H1 (cell line): Measurements from ENCODE around the gene CTDSP1. TPM values are rescaled to one million over a fixed set of nuclear protein-coding genes. Genes with fewer than 3 reads are reported as not detected.

Experiments
- CTCF ChIA-PET: fragments of 300-600 bp; sonication (Branson Sonifier 250); formaldehyde crosslinking; loops from one replicate; lab custom pipeline; 2021; ENCODE audit not compliant: partially characterized antibody; lab: Charles Lee
- POLR2A ChIA-PET: fragments of 300-600 bp; sonication (Branson Sonifier 250); formaldehyde crosslinking; loops from one replicate; lab custom pipeline; 2021; ENCODE audit warnings: inconsistent platforms; ENCODE audit not compliant: partially characterized antibody; lab: Charles Lee
- DNase-seq, 2 experiments: peaks; one replicate each; pipeline versions ENCODE4 v3.0.0 to v3.0.0-alpha.2; 2010 to 2022; ENCODE audit warnings: low spot score in 2 of 2, low read depth in 1 of 2, mixed read lengths in 1 of 2
- FAIRE-seq: peaks from 2 replicates; lab custom pipeline; 2011; peaks lifted over from hg19 to GRCh38; lab: Jason Lieb, UNC
- H2AFZ ChIP-seq: 2 replicates; pipeline ENCODE4 v1.8.1; 2012; ENCODE audit warnings: low read length, inconsistent platforms
- H2AK5ac ChIP-seq: 2 replicates; pipeline ENCODE4 v1.6.1; 2013; ENCODE audit warnings: low read depth, low read length
- H2BK120ac ChIP-seq: replicated peaks from 2 replicates; pipeline ENCODE3; 2013; ENCODE audit warnings: low read depth, low read length, inconsistent platforms
- H2BK12ac ChIP-seq: 2 replicates; pipeline ENCODE4 v1.6.1; 2013; ENCODE audit warnings: low read depth, low read length
- H2BK15ac ChIP-seq: 2 replicates; pipeline ENCODE4 v1.6.1; 2013; ENCODE audit warnings: low read length
- H2BK20ac ChIP-seq: 2 replicates; pipeline ENCODE4 v1.6.1; 2013; ENCODE audit warnings: low read length
- H2BK5ac ChIP-seq: 2 replicates; pipeline ENCODE4 v1.6.1; 2013; ENCODE audit warnings: low read depth, low read length
- H3K14ac ChIP-seq: 2 replicates; pipeline ENCODE4 v1.6.1; 2013; ENCODE audit warnings: inconsistent platforms; ENCODE audit not compliant: insufficient read length
- H3K18ac ChIP-seq: 2 replicates; pipeline ENCODE4 v1.6.1; 2013; ENCODE audit warnings: low read length; ENCODE audit errors: extremely low read depth
- H3K23ac ChIP-seq: 2 replicates; pipeline ENCODE4 v1.6.1; 2013; ENCODE audit warnings: inconsistent platforms; ENCODE audit not compliant: insufficient read length
- H3K23me2 ChIP-seq: 2 replicates; pipeline ENCODE4 v1.6.1; 2013; ENCODE audit warnings: low read depth, low read length
- H3K27ac ChIP-seq: 2 replicates; pipeline ENCODE4 v1.6.1; 2011; ENCODE audit warnings: low read depth, low read length, inconsistent platforms
- H3K27me3 ChIP-seq, 4 experiments: replicated peaks in 1 of 4; 1 replicate in 1 of 4; 2 replicates in 3 of 4; pipeline versions ENCODE4 v1.6.1 to v1.8.1; 2011 to 2013; ENCODE audit warnings: low read length in 3 of 4, mild to moderate bottlenecking in 3 of 4, inconsistent platforms in 2 of 4, mixed read lengths in 2 of 4, moderate library complexity in 1 of 4; ENCODE audit not compliant: control insufficient read depth in 3 of 4, insufficient read depth in 3 of 4; ENCODE audit errors: extremely low read depth in 1 of 4
- H3K36me3 ChIP-seq, 4 experiments: 2 replicates each; pipeline versions ENCODE4 v1.6.1 to v1.8.1; 2011 to 2013; ENCODE audit warnings: mild to moderate bottlenecking in 4 of 4, low read length in 3 of 4, moderate library complexity in 2 of 4, control low read depth in 1 of 4, inconsistent platforms in 1 of 4; ENCODE audit not compliant: insufficient read depth in 4 of 4, control insufficient read depth in 2 of 4
- H3K4ac ChIP-seq: replicated peaks from 2 replicates; pipeline ENCODE3; 2013; ENCODE audit warnings: low read length, low read depth, mixed read lengths, inconsistent platforms; ENCODE audit not compliant: insufficient read length
- H3K4me1 ChIP-seq, 4 experiments: replicated peaks in 1 of 4; 1 replicate in 1 of 4; 2 replicates in 3 of 4; pipeline versions ENCODE4 v1.6.1 to v1.8.1; 2011 to 2013; ENCODE audit warnings: low read length in 3 of 4, inconsistent platforms in 2 of 4, mixed read lengths in 1 of 4; ENCODE audit not compliant: insufficient read depth in 4 of 4, control insufficient read depth in 3 of 4
- H3K4me2 ChIP-seq, 2 experiments: 2 replicates each; pipeline versions ENCODE4 v1.6.1 to v1.8.1; 2011 to 2013; ENCODE audit warnings: low read depth in 2 of 2, low read length in 2 of 2, control low read depth in 1 of 2, inconsistent platforms in 1 of 2, mild to moderate bottlenecking in 1 of 2; ENCODE audit not compliant: insufficient read depth in 1 of 2
- H3K4me3 ChIP-seq, 4 experiments: fragments of 200-600, 300-600 bp in 1 of 4; sonication (generic), shearing (Covaris generic), sonication (Bioruptor Twin) in 1 of 4; 2 replicates each; pipeline versions ENCODE4 v1.5.1 to v1.8.1; 2011 to 2016; ENCODE audit warnings: low read length in 4 of 4, low read depth in 3 of 4, control low read depth in 2 of 4, inconsistent platforms in 2 of 4, mild to moderate bottlenecking in 2 of 4, mixed read lengths in 1 of 4, moderate library complexity in 1 of 4; ENCODE audit not compliant: insufficient read depth in 2 of 4; ENCODE audit errors: extremely low read depth in 1 of 4
- H3K56ac ChIP-seq: replicated peaks from 2 replicates; pipeline ENCODE3; 2013; ENCODE audit warnings: low read depth, mild to moderate bottlenecking, mixed read lengths, low read length, inconsistent platforms; ENCODE audit not compliant: insufficient read length
- H3K79me1 ChIP-seq: 2 replicates; pipeline ENCODE4 v1.6.1; 2013; ENCODE audit warnings: low read depth, low read length, control low read depth
- H3K79me2 ChIP-seq, 2 experiments: 2 replicates each; pipeline versions ENCODE4 v1.6.1 to v1.8.1; 2012 to 2013; ENCODE audit warnings: low read length in 2 of 2, mild to moderate bottlenecking in 2 of 2, inconsistent platforms in 1 of 2; ENCODE audit not compliant: insufficient read depth in 2 of 2, control insufficient read depth in 1 of 2
- H3K9ac ChIP-seq, 4 experiments: replicated peaks in 1 of 4; 1 replicate in 1 of 4; 2 replicates in 3 of 4; pipeline versions ENCODE4 v1.6.1 to v1.8.1; 2011 to 2013; ENCODE audit warnings: low read depth in 3 of 4, low read length in 3 of 4, control low read depth in 2 of 4, mild to moderate bottlenecking in 2 of 4, moderate library complexity in 2 of 4, inconsistent platforms in 1 of 4; ENCODE audit errors: extremely low read depth in 1 of 4
- H3K9me3 ChIP-seq, 2 experiments: 2 replicates each; pipeline versions ENCODE4 v1.6.1 to v1.8.1; 2012 to 2013; ENCODE audit warnings: mild to moderate bottlenecking in 2 of 2, moderate library complexity in 2 of 2, control low read depth in 1 of 2, inconsistent platforms in 1 of 2, low read depth in 1 of 2, low read length in 1 of 2, mixed read lengths in 1 of 2; ENCODE audit not compliant: insufficient read depth in 2 of 2
- H4K20me1 ChIP-seq, 2 experiments: replicated peaks in 1 of 2; 2 replicates each; pipeline versions ENCODE3 to v1.8.1; 2011 to 2013; ENCODE audit warnings: inconsistent platforms in 2 of 2, low read length in 2 of 2, mild to moderate bottlenecking in 1 of 2; ENCODE audit not compliant: insufficient read depth in 2 of 2, control insufficient read depth in 1 of 2
- H4K5ac ChIP-seq: 2 replicates; pipeline ENCODE4 v1.6.1; 2013; ENCODE audit warnings: low read length, low read depth, mixed read lengths, inconsistent platforms; ENCODE audit not compliant: insufficient read length
- H4K8ac ChIP-seq: 2 replicates; pipeline ENCODE4 v1.8.0; 2013; ENCODE audit warnings: mild to moderate bottlenecking, moderate library complexity, low read length, inconsistent platforms; ENCODE audit not compliant: insufficient read depth; ENCODE audit errors: extremely low read depth
- H4K91ac ChIP-seq: replicated peaks from 2 replicates; pipeline ENCODE3; 2013; ENCODE audit warnings: low read length, mixed read lengths, inconsistent platforms; ENCODE audit not compliant: insufficient read length
- CBX5 ChIP-seq: fragments of 300-800, 300-1000 bp; sonication (generic); IDR thresholded peaks from 2 replicates; pipeline ENCODE4 v1.7.1; 2016; ENCODE audit warnings: antibody characterized with exemption, low read length, low read depth
- CHD2 ChIP-seq: IDR thresholded peaks from 2 replicates; pipeline ENCODE4 v1.6.1; 2012; ENCODE audit warnings: low read length, improper control_type of control experiment
- CREB1 ChIP-seq: IDR thresholded peaks from 2 replicates; pipeline ENCODE4 v1.6.1; 2012; ENCODE audit warnings: inconsistent platforms
- GABPA ChIP-seq: IDR thresholded peaks from 2 replicates; pipeline ENCODE4 v1.6.1; 2011; ENCODE audit warnings: mild to moderate bottlenecking, low read length, moderate library complexity, borderline replicate concordance; ENCODE audit not compliant: insufficient read depth
- HDAC6 ChIP-seq: IDR thresholded peaks from one replicate; pipeline ENCODE4 v1.7.1; 2012; ENCODE audit warnings: low read depth, mild to moderate bottlenecking, inconsistent platforms, low read length, moderate library complexity
- POLR2AphosphoS5 ChIP-seq: IDR thresholded peaks from 2 replicates; pipeline ENCODE4 v1.6.1; 2011; ENCODE audit warnings: low read depth, low read length
- RXRA ChIP-seq: IDR thresholded peaks from 2 replicates; pipeline ENCODE4 v1.6.1; 2011; ENCODE audit warnings: low read depth, mild to moderate bottlenecking, low read length, moderate library complexity; ENCODE audit not compliant: insufficient read depth
- SAP30 ChIP-seq: fragments of 300-600 bp; sonication (generic); IDR thresholded peaks from 2 replicates; pipeline ENCODE4 v1.7.1; 2012; ENCODE audit warnings: low read length, moderate library complexity, mild to moderate bottlenecking, inconsistent platforms; ENCODE audit not compliant: insufficient read depth, insufficient replicate concordance
- SIX5 ChIP-seq: IDR thresholded peaks from 2 replicates; pipeline ENCODE4 v1.6.1; 2011; ENCODE audit warnings: mild to moderate bottlenecking, low read depth, low read length
- WGBS, 2 experiments: shearing (Covaris generic) in 1 of 2; methylation state at CpG; one replicate each; pipeline versions ENCODE4 v1.1.6 to v1.1.7; 2013 to 2015; ENCODE audit warnings: low lambda C conversion rate in 2 of 2, mixed read lengths in 2 of 2, inconsistent platforms in 1 of 2, low coverage in 1 of 2, missing lambda C conversion rate in 1 of 2; ENCODE audit not compliant: insufficient replicate concordance in 2 of 2, insufficient coverage in 1 of 2, insufficient read length in 1 of 2; ENCODE audit errors: extremely low coverage in 1 of 2, missing lambda C conversion rate in 1 of 2; 5-methylcytosine and 5-hydroxymethylcytosine counted together
- polyA plus RNA-seq, 7 experiments: library from polyadenylated mRNA; depleted of rRNA in 3 of 7; stranded (reverse) in 5 of 7; unstranded in 2 of 7; fragments of >200 nt in 5 of 7; fragments of 200-250 nt in 2 of 7; gene quantifications; 1 replicate in 5 of 7; 2 replicates in 1 of 7; 4 replicates in 1 of 7; pipeline versions ENCODE4 v1.2.1 to v1.2.3, GENCODE V29; 2011 to 2013; ENCODE audit warnings: missing spikeins in 2 of 7, mixed read lengths in 2 of 7
- total RNA-seq: library from RNA; stranded (reverse); fragmentation: NEBNext Ultra II Directional; extraction: Animal tissue kit (Norgen Biotek cat#: 25700); gene quantifications from 2 replicates; pipeline ENCODE4 v1.2.1, GENCODE V29; 2021
- TF ChIP-seq, protein P1 (sequence below), 3 experiments: IDR thresholded peaks; 1 replicate in 2 of 3; 2 replicates in 1 of 3; pipeline versions ENCODE4 v1.5.1 to v1.6.1; 2011; ENCODE audit warnings: low read length in 3 of 3, mild to moderate bottlenecking in 3 of 3, inconsistent platforms in 2 of 3, low read depth in 1 of 3, moderate library complexity in 1 of 3; ENCODE audit not compliant: insufficient read depth in 1 of 3; ENCODE audit errors: control extremely low read depth in 1 of 3

The CTDSP1 gene
- total and polyA plus RNA-seq, 2 of the 8 experiments (the other 6 are each of a cell fraction or from before 2014, with no cell fraction given) = 20.3 to 35.2 TPM

- H3K79me2 ChIP-seq = no peaks in the 10 kb centered on the region
- H2BK5ac ChIP-seq = no peak overlapping the region
- no peak overlapping the region for H3K18ac ChIP-seq
- no peak overlapping the region for H3K9ac ChIP-seq
- POLR2A ChIA-PET = interaction anchor here (4.5 to 5.5 kb wide), 2 partner anchors 6 to 131 kb away, joined by 16 to 35 read pairs; partner anchors contain the start of genes AAMP and PNKD
- peaks cover 17 to 27% (median 26%) of the 10 kb centered on the region in 4 experiments for H3K27me3 ChIP-seq
- no peak overlapping the region for H2BK20ac ChIP-seq
- H3K4ac ChIP-seq = no peak overlapping the region
- no peak for TF ChIP-seq HDAC6
- no peak for TF ChIP-seq SAP30
- no peak for TF ChIP-seq GABPA
- TF ChIP-seq SIX5 = no peak
- TF ChIP-seq, protein P1, sequence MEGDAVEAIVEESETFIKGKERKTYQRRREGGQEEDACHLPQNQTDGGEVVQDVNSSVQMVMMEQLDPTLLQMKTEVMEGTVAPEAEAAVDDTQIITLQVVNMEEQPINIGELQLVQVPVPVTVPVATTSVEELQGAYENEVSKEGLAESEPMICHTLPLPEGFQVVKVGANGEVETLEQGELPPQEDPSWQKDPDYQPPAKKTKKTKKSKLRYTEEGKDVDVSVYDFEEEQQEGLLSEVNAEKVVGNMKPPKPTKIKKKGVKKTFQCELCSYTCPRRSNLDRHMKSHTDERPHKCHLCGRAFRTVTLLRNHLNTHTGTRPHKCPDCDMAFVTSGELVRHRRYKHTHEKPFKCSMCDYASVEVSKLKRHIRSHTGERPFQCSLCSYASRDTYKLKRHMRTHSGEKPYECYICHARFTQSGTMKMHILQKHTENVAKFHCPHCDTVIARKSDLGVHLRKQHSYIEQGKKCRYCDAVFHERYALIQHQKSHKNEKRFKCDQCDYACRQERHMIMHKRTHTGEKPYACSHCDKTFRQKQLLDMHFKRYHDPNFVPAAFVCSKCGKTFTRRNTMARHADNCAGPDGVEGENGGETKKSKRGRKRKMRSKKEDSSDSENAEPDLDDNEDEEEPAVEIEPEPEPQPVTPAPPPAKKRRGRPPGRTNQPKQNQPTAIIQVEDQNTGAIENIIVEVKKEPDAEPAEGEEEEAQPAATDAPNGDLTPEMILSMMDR (IDR thresholded peaks at IDR 0.05; ENCODE audit: control extremely low read depth in 1 of 3, insufficient read depth in 1 of 3, low read depth in 1 of 3, low read length in 3 of 3) = no peak
- TF ChIP-seq POLR2AphosphoS5 = no peak
- TF ChIP-seq RXRA = no peak
- TF ChIP-seq CBX5 = no peak
- TF ChIP-seq CHD2 = no peak
- TF ChIP-seq CREB1 = no peak
- FAIRE-seq (no peak), DNase-seq (no peak)
- no peaks in the 10 kb centered on the region for H3K79me1 ChIP-seq
- H4K91ac ChIP-seq = no peak overlapping the region
- CTCF ChIA-PET = interaction anchor here (0.6 to 2.7 kb wide), 8 partner anchors 45 to 130 kb away, joined by 3 to 8 read pairs (median 4); no protein-coding TSS in a partner anchor
- peaks cover 8 to 42% (median 32%) of the 10 kb centered on the region in 4 experiments for H3K4me1 ChIP-seq
- no peaks in the 10 kb centered on the region for H3K9me3 ChIP-seq
- no peak overlapping the region for H3K4me3 ChIP-seq
- H2AFZ ChIP-seq = no peak overlapping the region
- no peak overlapping the region for H2BK120ac ChIP-seq
- H3K14ac ChIP-seq = no peak overlapping the region
- no peak overlapping the region for H2AK5ac ChIP-seq
- no peak overlapping the region for H3K23ac ChIP-seq
- H3K56ac ChIP-seq = no peak overlapping the region
- peaks cover 0 to 2% of the 10 kb centered on the region in 2 experiments for H4K20me1 ChIP-seq
- no peak overlapping the region for H4K5ac ChIP-seq
- H3K23me2 ChIP-seq = peaks cover 24% of the 10 kb centered on the region; the same call in 1 of the 2 replicates
- no peak overlapping the region for H3K27ac ChIP-seq
- H3K36me3 ChIP-seq = peaks cover 0 to 11% (median 4%) of the 10 kb centered on the region in 4 experiments; a peak in 2 of 8 replicates
- no peak overlapping the region for H4K8ac ChIP-seq
- WGBS, 2 experiments = 73% methylated on average over 9 of the region's 9 CpGs; no CpG with 5 or more reads in 1 of the 2 experiments
- H3K4me2 ChIP-seq = no peak overlapping the region; a peak in 1 of 4 replicates
- H2BK15ac ChIP-seq = no peak overlapping the region
- H2BK12ac ChIP-seq = no peak overlapping the region
These were observed 2.2 kb downstream of the CTDSP1 start for GRCh38 chr2:218401890-218402289.
